Measurements from ENCODE around the gene PACSIN2. TPM values are rescaled to one million over a fixed set of nuclear protein-coding genes. Genes with fewer than 3 reads are reported as not detected.

Gene PACSIN2
- total and polyA plus RNA-seq, 7 experiments from 2014 or later = 26.6 to 62.5 (median 36.3) TPM

GRCh38 chr22:42947211-42947990 lies 67.5 kb downstream of the PACSIN2 start:
- Histone ChIP-seq H3K4me3 (ENCODE audit: low read length) (no peak overlapping the region), H3K27ac (ENCODE audit: low read depth, low read length) (no peak overlapping the region), H3K36me3 (ENCODE audit: control insufficient read depth in 2 of 3, insufficient read depth in 3 of 3, low read length in 3 of 3) (peaks cover 0 to 15% (median 0%) of the 10 kb centered on the region in 3 experiments), H3K9me3 (ENCODE audit: control insufficient read depth in 2 of 3, low read length in 3 of 3) (no peaks in the 10 kb centered on the region), H3K4me1 (ENCODE audit: control insufficient read depth in 2 of 2, insufficient read depth in 2 of 2, low read length in 2 of 2) (peaks cover 0 to 19% of the 10 kb centered on the region in 2 donors), H3K27me3 (ENCODE audit: control insufficient read depth in 2 of 2, insufficient read depth in 2 of 2, low read length in 2 of 2) (no peaks in the 10 kb centered on the region)
- Mint-ChIP-seq H3K27me3 (no peaks in the 10 kb centered on the region), H3K4me3 (peak overlapping the region in 5 of 10 donors; percentile 27 to 61 (median 50)), H3K36me3 (peaks cover 4 to 39% (median 8%) of the 10 kb centered on the region in 5 donors), H3K4me1 (peaks cover 32 to 76% (median 68%) of the 10 kb centered on the region in 7 donors), H3K27ac (peak overlapping the region in 1 of 9 donors; percentile 23), H3K9me3 (no peaks in the 10 kb centered on the region)
- ChIA-PET CTCF (no interaction called here), POLR2A (no interaction called here)
- intact Hi-C loops (cut with micrococcal nuclease) = no loop called here
- DNase-seq (no peak), ATAC-seq (no peak)

DNA sequence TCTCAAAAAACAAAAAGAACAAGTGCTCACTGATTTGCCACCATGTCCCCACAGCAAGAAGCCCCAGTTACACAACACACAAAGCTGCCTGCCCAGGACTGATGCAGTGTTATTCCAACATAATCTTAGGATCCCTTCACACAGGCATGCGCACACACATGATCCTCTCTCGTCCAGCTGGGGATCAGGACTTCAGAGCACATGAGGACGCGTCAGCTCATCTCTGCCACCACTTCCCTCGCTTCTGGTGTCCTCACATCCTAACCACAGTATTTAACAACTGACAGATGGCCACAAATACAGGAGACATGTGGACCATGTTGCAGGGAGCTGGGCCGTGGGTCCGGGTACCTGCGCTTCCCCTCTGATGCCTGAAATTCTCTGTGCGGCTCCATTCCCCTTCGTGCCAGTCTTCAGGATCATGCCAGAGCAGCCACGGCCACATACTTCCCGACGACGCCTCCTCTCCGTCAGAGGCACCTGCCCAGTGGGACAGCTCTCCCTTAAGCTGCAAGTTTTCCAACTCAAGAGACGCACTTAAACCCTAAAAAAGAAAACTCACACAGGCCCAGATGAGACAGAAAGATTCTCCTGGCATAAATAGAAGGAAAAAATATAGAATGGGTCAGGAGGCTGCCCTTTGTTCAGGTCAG lies 68.3 kb downstream of the PACSIN2 start:
- H3K9me3 Mint-ChIP-seq = no peaks in the 10 kb centered on the region
- Histone ChIP-seq H3K27me3 (ENCODE audit: control insufficient read depth in 2 of 2, insufficient read depth in 2 of 2, low read length in 2 of 2) (no peaks in the 10 kb centered on the region), H3K27ac (ENCODE audit: low read depth, low read length) (no peak overlapping the region), H3K36me3 (ENCODE audit: control insufficient read depth in 2 of 3, insufficient read depth in 3 of 3, low read length in 3 of 3) (peaks cover 0 to 15% (median 0%) of the 10 kb centered on the region in 3 experiments), H3K4me1 (ENCODE audit: control insufficient read depth in 2 of 2, insufficient read depth in 2 of 2, low read length in 2 of 2) (peaks cover 0 to 19% of the 10 kb centered on the region in 2 donors), H3K9me3 (ENCODE audit: control insufficient read depth in 2 of 3, low read length in 3 of 3) (no peaks in the 10 kb centered on the region), H3K4me3 (ENCODE audit: low read length) (no peak overlapping the region)
- peak overlapping the region in 2 of 10 donors; percentile 27 to 44 for H3K4me3 Mint-ChIP-seq
- intact Hi-C loops (cut with micrococcal nuclease) = no loop called here
- CTCF ChIA-PET = no interaction called here
- DNase-seq = no peak
- no peaks in the 10 kb centered on the region for H3K27me3 Mint-ChIP-seq
- H3K27ac Mint-ChIP-seq = peak overlapping the region in 2 of 9 donors; percentile 23 to 80
- no peak for ATAC-seq
- POLR2A ChIA-PET = no interaction called here
- H3K36me3 Mint-ChIP-seq = peaks cover 4 to 36% (median 8%) of the 10 kb centered on the region in 5 donors
- H3K4me1 Mint-ChIP-seq = peaks cover 32 to 76% (median 63%) of the 10 kb centered on the region in 7 donors

DNA sequence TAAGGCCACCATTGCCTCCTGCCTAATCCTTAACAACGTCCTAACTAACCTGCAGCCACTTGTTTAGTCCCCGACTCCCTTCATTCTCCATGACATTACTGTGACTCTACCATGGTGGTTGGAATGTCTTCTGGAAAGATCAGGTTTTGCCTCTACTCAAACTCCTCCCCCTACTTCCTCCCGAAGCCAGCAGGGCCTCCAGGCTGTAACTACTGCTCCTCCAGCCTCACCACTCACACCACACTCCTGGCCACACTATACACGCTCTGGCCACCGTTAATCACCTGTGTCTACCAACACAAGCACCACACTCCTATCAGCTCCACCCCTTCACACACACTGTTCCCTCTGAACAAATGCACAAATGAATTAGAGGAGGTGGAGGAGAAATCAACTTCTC lies 69.2 kb downstream of the PACSIN2 start:
- Mint-ChIP-seq H3K27ac (peak overlapping the region in 2 of 9 donors; percentile 7 to 35), H3K4me3 (peak overlapping the region in 1 of 10 donors; percentile 12), H3K36me3 (peaks cover 4 to 32% (median 8%) of the 10 kb centered on the region in 5 donors), H3K4me1 (peaks cover 32 to 76% (median 63%) of the 10 kb centered on the region in 7 donors), H3K27me3 (no peaks in the 10 kb centered on the region), H3K9me3 (no peaks in the 10 kb centered on the region)
- CTCF ChIA-PET = no interaction called here
- Histone ChIP-seq H3K36me3 (ENCODE audit: control insufficient read depth in 2 of 3, insufficient read depth in 3 of 3, low read length in 3 of 3) (peaks cover 0 to 15% (median 0%) of the 10 kb centered on the region in 3 experiments), H3K9me3 (ENCODE audit: control insufficient read depth in 2 of 3, low read length in 3 of 3) (no peaks in the 10 kb centered on the region), H3K27ac (ENCODE audit: low read depth, low read length) (no peak overlapping the region), H3K4me3 (ENCODE audit: low read length) (no peak overlapping the region), H3K4me1 (ENCODE audit: control insufficient read depth in 2 of 2, insufficient read depth in 2 of 2, low read length in 2 of 2) (peaks cover 0 to 19% of the 10 kb centered on the region in 2 donors), H3K27me3 (ENCODE audit: control insufficient read depth in 2 of 2, insufficient read depth in 2 of 2, low read length in 2 of 2) (no peaks in the 10 kb centered on the region)
- POLR2A ChIA-PET = no interaction called here
- DNase-seq (no peak), ATAC-seq (no peak)
- intact Hi-C loops (cut with micrococcal nuclease) = no loop called here

GRCh38 chr22:42945027-42945426 lies 69.9 kb downstream of the PACSIN2 start:
- no peak overlapping the region for H3K27ac ChIP-seq (ENCODE audit: low read depth, low read length)
- no peaks in the 10 kb centered on the region for H3K27me3 Mint-ChIP-seq
- no peaks in the 10 kb centered on the region for H3K9me3 Mint-ChIP-seq
- DNase-seq (no peak), ATAC-seq (no peak)
- no peak overlapping the region for H3K4me3 ChIP-seq (ENCODE audit: low read length)
- no peak overlapping the region for H3K27ac Mint-ChIP-seq
- POLR2A ChIA-PET = no interaction called here
- peaks cover 0 to 15% (median 0%) of the 10 kb centered on the region in 3 experiments for H3K36me3 ChIP-seq (ENCODE audit: control insufficient read depth in 2 of 3, insufficient read depth in 3 of 3, low read length in 3 of 3)
- intact Hi-C loops (cut with micrococcal nuclease) = no loop called here
- H3K4me1 ChIP-seq (ENCODE audit: control insufficient read depth in 2 of 2, insufficient read depth in 2 of 2, low read length in 2 of 2) = peaks cover 0 to 19% of the 10 kb centered on the region in 2 donors
- H3K27me3 ChIP-seq (ENCODE audit: control insufficient read depth in 2 of 2, insufficient read depth in 2 of 2, low read length in 2 of 2) = no peaks in the 10 kb centered on the region
- peak overlapping the region in 1 of 10 donors; percentile 12 for H3K4me3 Mint-ChIP-seq
- peaks cover 4 to 32% (median 8%) of the 10 kb centered on the region in 5 donors for H3K36me3 Mint-ChIP-seq
- H3K9me3 ChIP-seq (ENCODE audit: control insufficient read depth in 2 of 3, low read length in 3 of 3) = no peaks in the 10 kb centered on the region
- H3K4me1 Mint-ChIP-seq = peaks cover 32 to 75% (median 61%) of the 10 kb centered on the region in 7 donors
- CTCF ChIA-PET = no interaction called here

GRCh38 chr22:42944409-42944808 lies 70.5 kb downstream of the PACSIN2 start:
- intact Hi-C loops (cut with micrococcal nuclease) = no loop called here
- Histone ChIP-seq H3K36me3 (ENCODE audit: control insufficient read depth in 2 of 3, insufficient read depth in 3 of 3, low read length in 3 of 3) (peaks cover 0 to 15% (median 0%) of the 10 kb centered on the region in 3 experiments), H3K27me3 (ENCODE audit: control insufficient read depth in 2 of 2, insufficient read depth in 2 of 2, low read length in 2 of 2) (no peaks in the 10 kb centered on the region), H3K4me1 (ENCODE audit: control insufficient read depth in 2 of 2, insufficient read depth in 2 of 2, low read length in 2 of 2) (peaks cover 0 to 17% of the 10 kb centered on the region in 2 donors), H3K9me3 (ENCODE audit: control insufficient read depth in 2 of 3, low read length in 3 of 3) (no peaks in the 10 kb centered on the region), H3K27ac (ENCODE audit: low read depth, low read length) (no peak overlapping the region), H3K4me3 (ENCODE audit: low read length) (no peak overlapping the region)
- DNase-seq = no peak
- Mint-ChIP-seq H3K9me3 (no peaks in the 10 kb centered on the region), H3K4me3 (no peak overlapping the region), H3K27me3 (no peaks in the 10 kb centered on the region), H3K36me3 (peaks cover 4 to 32% (median 8%) of the 10 kb centered on the region in 5 donors), H3K4me1 (peaks cover 37 to 75% (median 60%) of the 10 kb centered on the region in 7 donors), H3K27ac (no peak overlapping the region)
- ChIA-PET CTCF (no interaction called here), POLR2A (no interaction called here)
- ATAC-seq = no peak

DNA sequence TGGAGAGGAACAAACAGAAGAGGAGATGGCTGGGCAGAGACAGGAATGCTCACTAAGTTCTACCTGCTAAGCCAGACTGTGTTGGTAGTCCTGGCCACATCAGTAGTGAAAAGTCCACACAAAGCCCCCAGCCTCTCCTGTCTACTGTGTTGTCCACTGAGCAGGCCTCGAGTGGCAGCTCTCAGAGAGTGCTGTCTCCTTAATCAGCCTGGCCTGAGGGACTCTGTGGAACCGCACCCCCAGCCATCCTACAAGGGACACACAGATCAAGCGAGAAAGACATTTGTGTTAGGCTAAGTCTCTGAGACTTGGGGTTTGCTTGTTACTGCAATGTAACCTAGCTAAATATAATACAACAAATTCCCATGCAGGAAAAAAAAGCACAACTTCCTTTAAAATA lies 71.0 kb downstream of the PACSIN2 start:
- CTCF ChIA-PET = no interaction called here
- Histone ChIP-seq H3K9me3 (ENCODE audit: control insufficient read depth in 2 of 3, low read length in 3 of 3) (no peaks in the 10 kb centered on the region), H3K36me3 (ENCODE audit: control insufficient read depth in 2 of 3, insufficient read depth in 3 of 3, low read length in 3 of 3) (peaks cover 0 to 15% (median 0%) of the 10 kb centered on the region in 3 experiments), H3K27me3 (ENCODE audit: control insufficient read depth in 2 of 2, insufficient read depth in 2 of 2, low read length in 2 of 2) (no peaks in the 10 kb centered on the region), H3K27ac (ENCODE audit: low read depth, low read length) (no peak overlapping the region), H3K4me1 (ENCODE audit: control insufficient read depth in 2 of 2, insufficient read depth in 2 of 2, low read length in 2 of 2) (peaks cover 0 to 13% of the 10 kb centered on the region in 2 donors), H3K4me3 (ENCODE audit: low read length) (no peak overlapping the region)
- DNase-seq (no peak), ATAC-seq (no peak)
- Mint-ChIP-seq H3K36me3 (peaks cover 4 to 32% (median 8%) of the 10 kb centered on the region in 5 donors), H3K4me3 (no peak overlapping the region), H3K9me3 (no peaks in the 10 kb centered on the region), H3K27me3 (no peaks in the 10 kb centered on the region), H3K4me1 (peaks cover 35 to 74% (median 57%) of the 10 kb centered on the region in 7 donors), H3K27ac (no peak overlapping the region)
- POLR2A ChIA-PET = no interaction called here
- intact Hi-C loops (cut with micrococcal nuclease) = no loop called here

Data from naive thymus-derived CD4-positive, alpha-beta T cell (primary cell).